IMR-90 (cell line): ENCODE measurements around the gene ETFA. TPM values are rescaled to one million over a fixed set of nuclear protein-coding genes. Genes with fewer than 3 reads are reported as not detected.

Experiments used
- ATAC-seq: fragments of 200-7000 bp; cut with Tn5 transposase; 2 replicates; pipeline ENCODE4 v1.9.1; 2020; ENCODE audit warnings: low read depth, mild to moderate bottlenecking, moderate library complexity
- BruUV-seq: library from RNA; stranded (reverse); fragments of 400-500 nt; replicated peaks from 2 replicates; lab custom pipeline; 2021; lab: Mats Ljungman, UMichigan
- CTCF ChIA-PET: fragments of 300-600 bp; formaldehyde crosslinking; extraction: SDS; loops from one replicate; lab custom pipeline; 2021; ENCODE audit warnings: antibody characterized with exemption; lab: Yijun Ruan, JAX
- POLR2A ChIA-PET: fragments of 300-600 bp; sonication (Branson Sonifier 250); formaldehyde crosslinking; loops from one replicate; lab custom pipeline; 2022; ENCODE audit warnings: antibody characterized with exemption; ENCODE audit not compliant: unreplicated experiment; lab: Charles Lee
- DNase-seq: peaks from one replicate; pipeline ENCODE4 v3.0.0; 2013
- H2AFZ ChIP-seq: replicated peaks from 2 replicates; pipeline ENCODE3; 2013; ENCODE audit warnings: low read length, mild to moderate bottlenecking; ENCODE audit not compliant: poor library complexity
- H2AK5ac ChIP-seq: 2 replicates; pipeline ENCODE4 v1.6.1; 2013; ENCODE audit warnings: low read depth, low read length, inconsistent platforms
- H2AK9ac ChIP-seq: replicated peaks from 2 replicates; pipeline ENCODE3; 2013; ENCODE audit warnings: mild to moderate bottlenecking, low read depth, low read length, moderate library complexity; ENCODE audit not compliant: poor library complexity
- H2BK120ac ChIP-seq: 2 replicates; pipeline ENCODE4 v1.6.1; 2013; ENCODE audit warnings: low read depth, low read length, inconsistent platforms
- H2BK15ac ChIP-seq: 3 replicates; pipeline ENCODE4 v1.6.1; 2013; ENCODE audit warnings: low read depth, low read length, inconsistent platforms
- H2BK20ac ChIP-seq: 2 replicates; pipeline ENCODE4 v1.6.1; 2013; ENCODE audit warnings: low read depth, mild to moderate bottlenecking, inconsistent platforms, low read length, moderate library complexity
- H2BK5ac ChIP-seq: 2 replicates; pipeline ENCODE4 v1.6.1; 2013; ENCODE audit warnings: mild to moderate bottlenecking, low read depth, low read length, inconsistent platforms; ENCODE audit not compliant: poor library complexity, severe bottlenecking
- H3K14ac ChIP-seq: replicated peaks from 2 replicates; pipeline ENCODE4 v1.6.1; 2013; ENCODE audit warnings: low read depth, low read length, inconsistent platforms
- H3K18ac ChIP-seq: 2 replicates; pipeline ENCODE4 v1.6.1; 2013; ENCODE audit warnings: low read depth, low read length, control low read depth
- H3K23ac ChIP-seq: 2 replicates; pipeline ENCODE4 v1.6.1; 2013; ENCODE audit warnings: low read depth, low read length, inconsistent platforms
- H3K27ac ChIP-seq: 2 replicates; pipeline ENCODE4 v1.5.1; 2013; ENCODE audit warnings: mild to moderate bottlenecking, control low read depth, low read length; ENCODE audit not compliant: insufficient read depth
- H3K27me3 ChIP-seq: 2 replicates; pipeline ENCODE4 v1.6.1; 2013; ENCODE audit warnings: low read length; ENCODE audit not compliant: control insufficient read depth, insufficient read depth
- H3K36me3 ChIP-seq: 2 replicates; pipeline ENCODE4 v1.6.1; 2013; ENCODE audit warnings: low read length, mixed read lengths; ENCODE audit not compliant: control insufficient read depth, insufficient read depth
- H3K4ac ChIP-seq: 2 replicates; pipeline ENCODE4 v1.6.1; 2013; ENCODE audit warnings: low read depth, low read length, inconsistent platforms
- H3K4me1 ChIP-seq: 2 replicates; pipeline ENCODE4 v1.6.1; 2013; ENCODE audit warnings: low read length, mixed read lengths; ENCODE audit not compliant: control insufficient read depth, insufficient read depth
- H3K4me2 ChIP-seq: 2 replicates; pipeline ENCODE4 v1.6.1; 2013; ENCODE audit warnings: low read depth, mild to moderate bottlenecking, control low read depth, low read length, moderate library complexity
- H3K4me3 ChIP-seq: 2 replicates; pipeline ENCODE4 v1.5.1; 2013; ENCODE audit warnings: low read depth, mild to moderate bottlenecking, control low read depth, low read length, moderate library complexity; ENCODE audit not compliant: insufficient read depth
- H3K56ac ChIP-seq: 2 replicates; pipeline ENCODE4 v1.6.1; 2013; ENCODE audit warnings: low read length, inconsistent platforms; ENCODE audit not compliant: insufficient read depth; ENCODE audit errors: extremely low read depth
- H3K79me1 ChIP-seq, 2 experiments: 2 replicates each; pipeline ENCODE4 v1.6.1; 2013; ENCODE audit warnings: low read length in 2 of 2, inconsistent platforms in 1 of 2, low read depth in 1 of 2
- H3K9ac ChIP-seq: 2 replicates; pipeline ENCODE4 v1.6.1; 2013; ENCODE audit warnings: low read depth, low read length, control low read depth
- H3K9me1 ChIP-seq: 2 replicates; pipeline ENCODE4 v1.6.1; 2013; ENCODE audit warnings: low read length, inconsistent platforms; ENCODE audit not compliant: insufficient read depth
- H3K9me3 ChIP-seq: 2 replicates; pipeline ENCODE4 v1.6.1; 2013; ENCODE audit warnings: low read length; ENCODE audit not compliant: control insufficient read depth, insufficient read depth
- H4K20me1 ChIP-seq: 2 replicates; pipeline ENCODE4 v1.6.1; 2013; ENCODE audit warnings: low read length, inconsistent platforms; ENCODE audit not compliant: insufficient read depth
- H4K5ac ChIP-seq: 2 replicates; pipeline ENCODE4 v1.6.1; 2013; ENCODE audit warnings: mild to moderate bottlenecking, low read depth, low read length, control low read depth
- H4K8ac ChIP-seq, 2 experiments: 2 replicates each; pipeline ENCODE4 v1.6.1; 2013; ENCODE audit warnings: low read depth in 2 of 2, low read length in 2 of 2, control low read depth in 1 of 2, inconsistent platforms in 1 of 2
- H4K91ac ChIP-seq: 2 replicates; pipeline ENCODE4 v1.6.1; 2013; ENCODE audit warnings: low read depth, low read length, inconsistent platforms; ENCODE audit not compliant: insufficient read depth
- CHD1 ChIP-seq: IDR thresholded peaks from 2 replicates; pipeline ENCODE4 v1.6.1; 2012; ENCODE audit warnings: low read depth, low read length, improper control_type of control experiment
- FOS ChIP-seq: fragments of 150-350 bp; IDR thresholded peaks from 2 replicates; pipeline ENCODE4 v1.6.1; 2016; ENCODE audit warnings: low read depth, low read length
- MAFK ChIP-seq: IDR thresholded peaks from 2 replicates; pipeline ENCODE4 v1.6.1; 2012; ENCODE audit warnings: low read depth, low read length, improper control_type of control experiment
- MAZ ChIP-seq: IDR thresholded peaks from 2 replicates; pipeline ENCODE4 v1.6.1; 2012; ENCODE audit warnings: low read depth, mild to moderate bottlenecking, low read length, improper control_type of control experiment, moderate library complexity, borderline replicate concordance
- MXI1 ChIP-seq: IDR thresholded peaks from 2 replicates; pipeline ENCODE4 v1.6.1; 2012; ENCODE audit warnings: low read depth, mild to moderate bottlenecking, low read length, moderate library complexity, borderline replicate concordance
- NFE2L2 ChIP-seq: fragments of 150-350 bp; IDR thresholded peaks from 2 replicates; pipeline ENCODE4 v1.6.1; 2016; ENCODE audit warnings: low read depth, mild to moderate bottlenecking, low read length
- POLR2A ChIP-seq: IDR thresholded peaks from 2 replicates; pipeline ENCODE4 v1.6.1; 2012; ENCODE audit warnings: mild to moderate bottlenecking, low read depth, low read length
- RAD21 ChIP-seq: IDR thresholded peaks from 2 replicates; pipeline ENCODE4 v1.6.1; 2012; ENCODE audit warnings: low read length, improper control_type of control experiment
- RCOR1 ChIP-seq: IDR thresholded peaks from 2 replicates; pipeline ENCODE4 v1.6.1; 2012; ENCODE audit warnings: mild to moderate bottlenecking, low read length, improper control_type of control experiment; ENCODE audit not compliant: insufficient replicate concordance
- WGBS, 2 experiments: methylation state at CpG; one replicate each; pipeline versions ENCODE4 v1.1.5 to v1.1.7; 2013; ENCODE audit warnings: missing lambda C conversion rate in 2 of 2; ENCODE audit not compliant: insufficient read length in 1 of 2; ENCODE audit errors: extremely low coverage in 2 of 2; 5-methylcytosine and 5-hydroxymethylcytosine counted together
- dilution Hi-C: fragments of 300-500 bp; cut with HindIII; formaldehyde crosslinking; loops from one replicate; pipeline ENCODE4 v1.14.3; 2018; ENCODE audit warnings: low sequenced_read_pairs; ENCODE audit not compliant: unreplicated experiment
- in situ Hi-C: fragments of 300-500 bp; cut with MboI; formaldehyde crosslinking; loops from 3 replicates; pipeline ENCODE4 v1.14.3; 2019; ENCODE audit warnings: low sequenced_read_pairs, inconsistent platforms, mixed read lengths
- intact Hi-C: fragments of 100-400 bp; cut with micrococcal nuclease; formaldehyde crosslinking; loops from 2 replicates; pipeline ENCODE4 v1.10.0; 2022
- polyA plus RNA-seq, 3 experiments: library from polyadenylated mRNA; depleted of rRNA; stranded (reverse); fragments of >200 nt; gene quantifications; 2 replicates each; pipeline ENCODE4 v1.2.3, GENCODE V29; 2012; ENCODE audit warnings: low replicate concordance in 1 of 3
- total RNA-seq: library from RNA; depleted of rRNA; stranded (reverse); fragments of >200 nt; gene quantifications from 2 replicates; pipeline ENCODE4 v1.2.3, GENCODE V29; 2012

The ETFA gene
- total and polyA plus RNA-seq, 2 of the 4 experiments (the other 2 are of a cell fraction) = 115 to 172 TPM

GRCh38 chr15:76187163-76187562 lies 124.1 kb downstream of the ETFA start:
- TF ChIP-seq MAFK = no peak
- no peak for TF ChIP-seq CHD1
- TF ChIP-seq RCOR1 = no peak
- no peak for TF ChIP-seq MAZ
- TF ChIP-seq POLR2A = no peak
- TF ChIP-seq MXI1 = no peak
- TF ChIP-seq FOS = no peak
- no peak for TF ChIP-seq RAD21
- TF ChIP-seq NFE2L2 = no peak
- no peak overlapping the region for H4K91ac ChIP-seq
- no CpG with 5 or more reads among the region's 4 CpGs for WGBS, 2 experiments
- dilution Hi-C loops (no loop called here), intact Hi-C loops (no loop called here), in situ Hi-C loops (no loop called here)
- H2AFZ ChIP-seq = no peak overlapping the region
- no peak overlapping the region for H4K5ac ChIP-seq
- no peak overlapping the region for H3K18ac ChIP-seq
- no TSS peak for BruUV-seq
- H3K4me1 ChIP-seq = peaks cover 7% of the 10 kb centered on the region
- ChIA-PET POLR2A (interaction anchor here (0.6 kb wide), 1 partner anchor 126 kb away, joined by 3 read pairs; no protein-coding TSS in a partner anchor), CTCF (no interaction called here)
- no peaks in the 10 kb centered on the region for H3K79me1 ChIP-seq
- no peak overlapping the region for H3K9ac ChIP-seq
- H2BK120ac ChIP-seq = no peak overlapping the region
- H3K23ac ChIP-seq = no peak overlapping the region
- no peak overlapping the region for H3K56ac ChIP-seq
- no peak for DNase-seq
- H2BK5ac ChIP-seq = no peak overlapping the region
- H3K27ac ChIP-seq = no peak overlapping the region
- H3K4me2 ChIP-seq = no peak overlapping the region
- no peak overlapping the region for H3K14ac ChIP-seq
- no peak overlapping the region for H4K8ac ChIP-seq
- no peaks in the 10 kb centered on the region for H3K36me3 ChIP-seq
- H3K9me3 ChIP-seq = no peaks in the 10 kb centered on the region
- no peak overlapping the region for H2BK15ac ChIP-seq
- no peaks in the 10 kb centered on the region for H4K20me1 ChIP-seq
- no peaks in the 10 kb centered on the region; the same call in 1 of the 2 replicates for H3K27me3 ChIP-seq
- H2BK20ac ChIP-seq = no peak overlapping the region
- no peak overlapping the region for H3K4me3 ChIP-seq
- no peak overlapping the region for H3K4ac ChIP-seq
- H2AK9ac ChIP-seq = no peak overlapping the region
- peaks cover 11% of the 10 kb centered on the region for H3K9me1 ChIP-seq
- no peak overlapping the region; the same call in 1 of the 2 replicates for H2AK5ac ChIP-seq
- no peak for ATAC-seq
